ENCODE results near the gene RSU1. TPM values are rescaled to one million over a fixed set of nuclear protein-coding genes. Genes with fewer than 3 reads are reported as not detected.

RSU1 gene
- total and polyA plus RNA-seq, 10 of the 15 experiments (the other 5 are each of a cell fraction or from before 2014, with no cell fraction given): 49.2 to 139 (median 81.3) TPM

DNA sequence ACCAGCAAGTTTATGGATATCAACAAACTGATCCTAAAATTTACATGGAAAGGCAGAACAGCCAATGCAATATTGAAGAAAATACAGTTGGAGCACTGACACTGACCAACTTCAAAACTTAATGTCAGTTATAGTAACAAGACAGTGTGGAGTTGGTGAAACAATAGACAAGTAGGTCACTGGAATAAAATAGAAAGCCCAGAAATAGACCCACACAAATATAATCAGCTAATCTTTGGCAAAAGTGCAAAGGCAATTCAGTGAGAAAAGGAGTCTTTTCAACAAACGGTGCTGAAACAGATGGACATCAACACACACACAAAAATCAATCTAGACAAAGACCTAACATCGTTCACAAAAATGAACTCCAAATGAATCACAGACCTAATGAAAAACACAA lies 13.8 kb downstream of the RSU1 start:
- no peak for DNase-seq (ENCODE audit: low read depth, low spot score)
- no peak for ATAC-seq
- ChIA-PET RAD21 (ENCODE audit: unreplicated experiment) (interaction anchor here (2.0 kb wide), 1 partner anchor 14 kb away, joined by 5 read pairs; the partner anchor contains the start of gene RSU1), SMC1A (ENCODE audit: uncharacterized antibody, unreplicated experiment) (interaction anchor here (0.6 to 2.4 kb wide), 5 partner anchors 9 to 366 kb away, joined by 3 to 11 read pairs (median 3); partner anchors contain the start of gene RSU1), CTCF (interaction anchor here (0.9 to 3.2 kb wide), 4 partner anchors 8 to 901 kb away, joined by 3 to 16 read pairs (median 4); no protein-coding TSS in a partner anchor), POLR2A (no interaction called here)
- WGBS (ENCODE audit: insufficient coverage, insufficient replicate concordance, low lambda C conversion rate, missing lambda C conversion rate): 98% methylated on average over 2 of the region's 2 CpGs
- Histone ChIP-seq H3K4me2 (ENCODE audit: control insufficient read depth, insufficient read depth) (no peak overlapping the region), H4K20me1 (ENCODE audit: control insufficient read depth, insufficient read depth) (no peaks in the 10 kb centered on the region), H3K27me3 (replicated peaks in 1 of 2; ENCODE audit: control insufficient read depth in 2 of 2, insufficient read depth in 2 of 2, low read length in 1 of 2) (no peaks in the 10 kb centered on the region), H3K4me3 (no peak overlapping the region), H2AFZ (ENCODE audit: control insufficient read depth, low read depth, low read length) (no peak overlapping the region), H3K27ac (ENCODE audit: control insufficient read depth, insufficient read depth) (no peak overlapping the region), H3K9me3 (replicated peaks; ENCODE audit: control insufficient read depth, insufficient read depth, low read length) (no peaks in the 10 kb centered on the region; the same call in 2 of the 3 replicates), H3K4me1 (ENCODE audit: control insufficient read depth, insufficient read depth, low read length) (peaks cover 6% of the 10 kb centered on the region), H3K79me2 (ENCODE audit: control insufficient read depth, insufficient read depth, low read length) (peaks cover 10% of the 10 kb centered on the region), H3K36me3 (ENCODE audit: control insufficient read depth in 2 of 2, insufficient read depth in 2 of 2, low read length in 1 of 2) (no peaks in the 10 kb centered on the region), H3K9ac (ENCODE audit: control insufficient read depth, insufficient read depth, low read length) (no peak overlapping the region)
- in situ Hi-C loops (cut with MboI): loop anchor here (10.0 to 25.0 kb wide), 2 partner anchors 899 to 1859 kb away; partner anchors contain the start of genes ARL5B and NSUN6
- no TSS peak for BruUV-seq (replicated peaks)
- TF ChIP-seq, protein P1, sequence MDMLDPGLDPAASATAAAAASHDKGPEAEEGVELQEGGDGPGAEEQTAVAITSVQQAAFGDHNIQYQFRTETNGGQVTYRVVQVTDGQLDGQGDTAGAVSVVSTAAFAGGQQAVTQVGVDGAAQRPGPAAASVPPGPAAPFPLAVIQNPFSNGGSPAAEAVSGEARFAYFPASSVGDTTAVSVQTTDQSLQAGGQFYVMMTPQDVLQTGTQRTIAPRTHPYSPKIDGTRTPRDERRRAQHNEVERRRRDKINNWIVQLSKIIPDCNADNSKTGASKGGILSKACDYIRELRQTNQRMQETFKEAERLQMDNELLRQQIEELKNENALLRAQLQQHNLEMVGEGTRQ (IDR thresholded peaks at IDR 0.05; ENCODE audit: borderline replicate concordance, low read depth, low read length): no peak
- TF ChIP-seq FOXM1 (IDR thresholded peaks at IDR 0.05; ENCODE audit: low read depth, low read length) (no peak), RCOR1 (conservative IDR thresholded peaks at IDR 0.05; ENCODE audit: low read depth, low read length) (no peak), ZNF384 (IDR thresholded peaks at IDR 0.05; ENCODE audit: borderline replicate concordance, low read depth, low read length) (no peak), ZSCAN29 (IDR thresholded peaks at IDR 0.05) (no peak), NFXL1 (IDR thresholded peaks at IDR 0.05; ENCODE audit: borderline replicate concordance) (no peak), SIX5 (IDR thresholded peaks at IDR 0.05; ENCODE audit: low read depth, low read length, severe bottlenecking) (no peak), RUNX3 (IDR thresholded peaks at IDR 0.05; ENCODE audit: low read length) (no peak), SIN3A (IDR thresholded peaks at IDR 0.05; ENCODE audit: low read depth, low read length) (no peak)
- TF ChIP-seq, protein P2, sequence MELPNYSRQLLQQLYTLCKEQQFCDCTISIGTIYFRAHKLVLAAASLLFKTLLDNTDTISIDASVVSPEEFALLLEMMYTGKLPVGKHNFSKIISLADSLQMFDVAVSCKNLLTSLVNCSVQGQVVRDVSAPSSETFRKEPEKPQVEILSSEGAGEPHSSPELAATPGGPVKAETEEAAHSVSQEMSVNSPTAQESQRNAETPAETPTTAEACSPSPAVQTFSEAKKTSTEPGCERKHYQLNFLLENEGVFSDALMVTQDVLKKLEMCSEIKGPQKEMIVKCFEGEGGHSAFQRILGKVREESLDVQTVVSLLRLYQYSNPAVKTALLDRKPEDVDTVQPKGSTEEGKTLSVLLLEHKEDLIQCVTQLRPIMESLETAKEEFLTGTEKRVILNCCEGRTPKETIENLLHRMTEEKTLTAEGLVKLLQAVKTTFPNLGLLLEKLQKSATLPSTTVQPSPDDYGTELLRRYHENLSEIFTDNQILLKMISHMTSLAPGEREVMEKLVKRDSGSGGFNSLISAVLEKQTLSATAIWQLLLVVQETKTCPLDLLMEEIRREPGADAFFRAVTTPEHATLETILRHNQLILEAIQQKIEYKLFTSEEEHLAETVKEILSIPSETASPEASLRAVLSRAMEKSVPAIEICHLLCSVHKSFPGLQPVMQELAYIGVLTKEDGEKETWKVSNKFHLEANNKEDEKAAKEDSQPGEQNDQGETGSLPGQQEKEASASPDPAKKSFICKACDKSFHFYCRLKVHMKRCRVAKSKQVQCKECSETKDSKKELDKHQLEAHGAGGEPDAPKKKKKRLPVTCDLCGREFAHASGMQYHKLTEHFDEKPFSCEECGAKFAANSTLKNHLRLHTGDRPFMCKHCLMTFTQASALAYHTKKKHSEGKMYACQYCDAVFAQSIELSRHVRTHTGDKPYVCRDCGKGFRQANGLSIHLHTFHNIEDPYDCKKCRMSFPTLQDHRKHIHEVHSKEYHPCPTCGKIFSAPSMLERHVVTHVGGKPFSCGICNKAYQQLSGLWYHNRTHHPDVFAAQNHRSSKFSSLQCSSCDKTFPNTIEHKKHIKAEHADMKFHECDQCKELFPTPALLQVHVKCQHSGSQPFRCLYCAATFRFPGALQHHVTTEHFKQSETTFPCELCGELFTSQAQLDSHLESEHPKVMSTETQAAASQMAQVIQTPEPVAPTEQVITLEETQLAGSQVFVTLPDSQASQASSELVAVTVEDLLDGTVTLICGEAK (IDR thresholded peaks at IDR 0.05; ENCODE audit: borderline replicate concordance): no peak
- TF ChIP-seq, protein P3, sequence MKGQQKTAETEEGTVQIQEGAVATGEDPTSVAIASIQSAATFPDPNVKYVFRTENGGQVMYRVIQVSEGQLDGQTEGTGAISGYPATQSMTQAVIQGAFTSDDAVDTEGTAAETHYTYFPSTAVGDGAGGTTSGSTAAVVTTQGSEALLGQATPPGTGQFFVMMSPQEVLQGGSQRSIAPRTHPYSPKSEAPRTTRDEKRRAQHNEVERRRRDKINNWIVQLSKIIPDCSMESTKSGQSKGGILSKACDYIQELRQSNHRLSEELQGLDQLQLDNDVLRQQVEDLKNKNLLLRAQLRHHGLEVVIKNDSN (IDR thresholded peaks at IDR 0.05; ENCODE audit: borderline replicate concordance, extremely low read length, insufficient read depth, low read depth, low read length): no peak
- intact Hi-C loops (cut with micrococcal nuclease; ENCODE audit: unreplicated experiment): loop anchor here (10.0 kb wide), 1 partner anchor 899 kb away; no protein-coding TSS in a partner anchor
- no peak for FAIRE-seq
